ENCODE results near the gene ARFIP1.
"Not testable (repeated sequence)": the region's sequence is repeated elsewhere in the genome, so short reads cannot be mapped to it uniquely, and the experiment has no call there.

The ARFIP1 gene

DNA sequence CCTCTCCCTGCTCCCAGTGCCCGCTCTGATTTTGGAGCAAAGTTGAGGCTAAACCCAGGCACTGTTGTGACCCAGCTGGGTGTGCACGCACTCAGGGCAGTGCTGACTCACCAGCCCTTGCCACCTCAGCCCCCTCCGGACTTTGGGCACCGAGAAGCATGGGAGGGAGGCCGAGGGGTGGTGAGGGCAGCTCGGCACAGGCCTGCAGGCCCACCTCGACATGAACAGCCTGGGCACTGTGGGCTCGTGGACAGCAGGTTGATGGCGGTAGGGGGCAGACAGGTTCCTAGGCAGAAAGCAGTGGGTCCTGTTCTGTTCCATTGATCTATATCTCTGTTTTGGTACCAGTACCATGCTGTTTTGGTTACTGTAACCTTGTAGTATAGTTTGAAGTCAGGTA, 31.1 kb upstream of the ARFIP1 start:
- no peak for TF ChIP-seq CTCF (conservative IDR thresholded peaks at IDR 0.05; ENCODE audit: low read depth, low read length)
- no peaks in the 10 kb centered on the region for H3K4me1 ChIP-seq (ENCODE audit: low read depth, poor library complexity, severe bottlenecking)
- no peak overlapping the region for H3K27ac ChIP-seq
- no peak overlapping the region for H3K9ac ChIP-seq
- no peaks in the 10 kb centered on the region for H3K79me2 ChIP-seq (ENCODE audit: insufficient read depth, low read depth)
- no peak overlapping the region for H3K4me2 ChIP-seq
- H3K4me3 ChIP-seq (IDR thresholded peaks at IDR 0.05; ENCODE audit: insufficient read depth, low read depth, low read length): no peak overlapping the region
- H4K20me1 ChIP-seq (ENCODE audit: insufficient read depth): no peaks in the 10 kb centered on the region
- H3K36me3 ChIP-seq (ENCODE audit: insufficient read depth): no peaks in the 10 kb centered on the region
- no peaks in the 10 kb centered on the region for H3K27me3 ChIP-seq (ENCODE audit: insufficient read depth, low read depth)
- H2AFZ ChIP-seq (ENCODE audit: low read depth): no peak overlapping the region

DNA sequence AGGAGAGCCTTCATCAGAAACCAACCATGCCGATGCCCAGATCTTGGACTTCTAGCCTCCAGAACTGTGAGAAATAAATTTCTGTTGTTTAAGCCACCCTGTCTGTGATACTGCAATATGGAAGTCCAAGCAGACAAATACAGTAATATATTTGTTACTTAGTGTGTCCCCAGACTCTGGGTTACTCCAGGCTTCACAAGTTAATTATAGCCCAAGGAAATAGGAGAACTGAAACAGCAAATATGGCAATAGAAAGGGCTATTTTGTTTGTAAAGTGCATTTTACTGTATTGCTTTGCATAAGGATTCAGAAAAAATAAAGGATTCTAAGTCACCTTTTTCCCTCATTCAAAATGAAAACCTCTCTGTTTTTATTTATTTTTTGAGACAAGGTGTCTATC, 16.0 kb upstream of the ARFIP1 start:
- no peaks in the 10 kb centered on the region for H3K4me1 ChIP-seq (ENCODE audit: low read depth, poor library complexity, severe bottlenecking)
- H4K20me1 ChIP-seq (ENCODE audit: insufficient read depth): no peaks in the 10 kb centered on the region
- no peak overlapping the region for H3K4me3 ChIP-seq (IDR thresholded peaks at IDR 0.05; ENCODE audit: insufficient read depth, low read depth, low read length)
- no peaks in the 10 kb centered on the region for H3K79me2 ChIP-seq (ENCODE audit: insufficient read depth, low read depth)
- TF ChIP-seq CTCF (conservative IDR thresholded peaks at IDR 0.05; ENCODE audit: low read depth, low read length): no peak
- no peak overlapping the region for H3K9ac ChIP-seq
- H3K27ac ChIP-seq: no peak overlapping the region
- no peak overlapping the region for H2AFZ ChIP-seq (ENCODE audit: low read depth)
- H3K27me3 ChIP-seq (ENCODE audit: insufficient read depth, low read depth): no peaks in the 10 kb centered on the region
- no peak overlapping the region for H3K4me2 ChIP-seq
- H3K36me3 ChIP-seq (ENCODE audit: insufficient read depth): no peaks in the 10 kb centered on the region

GRCh38 chr4:152765069-152765737, 14.6 kb upstream of the ARFIP1 start:
- not testable (repeated sequence) for H3K27ac ChIP-seq; H3K4me2 ChIP-seq; H3K4me3 ChIP-seq (IDR thresholded peaks at IDR 0.05; ENCODE audit: insufficient read depth, low read depth, low read length); H3K79me2 ChIP-seq (ENCODE audit: insufficient read depth, low read depth); H3K4me1 ChIP-seq (ENCODE audit: low read depth, poor library complexity, severe bottlenecking); H4K20me1 ChIP-seq (ENCODE audit: insufficient read depth); H3K9ac ChIP-seq; H3K27me3 ChIP-seq (ENCODE audit: insufficient read depth, low read depth); H2AFZ ChIP-seq (ENCODE audit: low read depth); H3K36me3 ChIP-seq (ENCODE audit: insufficient read depth)

GRCh38 chr4:152771741-152772533, 7.8 kb upstream of the ARFIP1 start:
- Histone ChIP-seq H3K4me3 (IDR thresholded peaks at IDR 0.05; ENCODE audit: insufficient read depth, low read depth, low read length) (no peak overlapping the region), H3K9ac (no peak overlapping the region), H3K4me1 (ENCODE audit: low read depth, poor library complexity, severe bottlenecking) (no peaks in the 10 kb centered on the region), H3K4me2 (no peak overlapping the region), H4K20me1 (ENCODE audit: insufficient read depth) (no peaks in the 10 kb centered on the region), H3K36me3 (ENCODE audit: insufficient read depth) (no peaks in the 10 kb centered on the region), H3K79me2 (ENCODE audit: insufficient read depth, low read depth) (no peaks in the 10 kb centered on the region), H3K27me3 (ENCODE audit: insufficient read depth, low read depth) (no peaks in the 10 kb centered on the region), H2AFZ (ENCODE audit: low read depth) (no peak overlapping the region), H3K27ac (no peak overlapping the region)
- TF ChIP-seq CTCF (conservative IDR thresholded peaks at IDR 0.05; ENCODE audit: low read depth, low read length): no peak

- Histone ChIP-seq H3K4me2 (no peak overlapping the region), H3K27ac (no peak overlapping the region), H4K20me1 (ENCODE audit: insufficient read depth) (no peaks in the 10 kb centered on the region), H3K9ac (no peak overlapping the region), H3K4me3 (IDR thresholded peaks at IDR 0.05; ENCODE audit: insufficient read depth, low read depth, low read length) (no peak overlapping the region), H3K27me3 (ENCODE audit: insufficient read depth, low read depth) (no peaks in the 10 kb centered on the region), H3K4me1 (ENCODE audit: low read depth, poor library complexity, severe bottlenecking) (peaks cover 7% of the 10 kb centered on the region), H3K79me2 (ENCODE audit: insufficient read depth, low read depth) (no peaks in the 10 kb centered on the region), H3K36me3 (ENCODE audit: insufficient read depth) (no peaks in the 10 kb centered on the region), H2AFZ (ENCODE audit: low read depth) (no peak overlapping the region)
- no peak for TF ChIP-seq CTCF (conservative IDR thresholded peaks at IDR 0.05; ENCODE audit: low read depth, low read length)
Observed at GRCh38 chr4:152773339-152773738, 6.4 kb upstream of the ARFIP1 start.

All from KMS-11 (cell line).